SK-N-SH treated with all-trans-retinoic acid at 6 μM for 48 hours (cell line): ENCODE data around the gene KCNS1.

Experiments used
- ATAC-seq: fragments of 200-7000 bp; cut with Tn5 transposase; 3 replicates; pipeline ENCODE4 v1.9.1; 2020; ENCODE audit warnings: mild to moderate bottlenecking, moderate library complexity
- ARNTL ChIP-seq: fragments of 450-650 bp; formaldehyde crosslinking; IDR thresholded peaks from 2 replicates; pipeline ENCODE4 v1.5.0; 2020; ENCODE audit warnings: low read depth, mild to moderate bottlenecking, moderate library complexity, borderline replicate concordance
- BACH2 ChIP-seq: fragments of 250-450 bp; sonication (Bioruptor Pico); IDR thresholded peaks from 2 replicates; pipeline ENCODE4 v1.9.0; 2021; ENCODE audit warnings: mild to moderate bottlenecking, borderline replicate concordance
- CREB5 ChIP-seq: fragments of 250-450 bp; sonication (Bioruptor Pico); IDR thresholded peaks from 2 replicates; pipeline ENCODE4 v1.5.1; 2020; ENCODE audit warnings: low read depth, mild to moderate bottlenecking, moderate library complexity
- CSDC2 ChIP-seq: fragments of 250-450 bp; sonication (Bioruptor Pico); IDR thresholded peaks from 2 replicates; pipeline ENCODE4 v1.5.0; 2020; ENCODE audit warnings: mild to moderate bottlenecking, moderate library complexity
- CSRNP3 ChIP-seq: fragments of 250-450 bp; sonication (Bioruptor Pico); IDR thresholded peaks from 2 replicates; pipeline ENCODE4 v1.5.1; 2021; ENCODE audit warnings: mild to moderate bottlenecking, moderate library complexity
- ESRRG ChIP-seq: fragments of 250-450 bp; sonication (Bioruptor Pico); IDR thresholded peaks from 2 replicates; pipeline ENCODE4 v1.6.1; 2021; ENCODE audit warnings: mild to moderate bottlenecking
- GLIS3 ChIP-seq: fragments of 250-450 bp; sonication (Bioruptor Pico); IDR thresholded peaks from 2 replicates; pipeline ENCODE4 v1.5.0; 2020; ENCODE audit warnings: mild to moderate bottlenecking, moderate library complexity
- ISL1 ChIP-seq: fragments of 250-450 bp; sonication (Bioruptor Pico); IDR thresholded peaks from 2 replicates; pipeline ENCODE4 v2.1.2; 2022; ENCODE audit warnings: mild to moderate bottlenecking, moderate library complexity
- PPARA ChIP-seq: fragments of 250-450 bp; sonication (Bioruptor Pico); IDR thresholded peaks from 2 replicates; pipeline ENCODE4 v1.5.0; 2020; ENCODE audit warnings: mild to moderate bottlenecking, borderline replicate concordance
- RARB ChIP-seq: fragments of 250-450 bp; sonication (Bioruptor Pico); IDR thresholded peaks from 2 replicates; pipeline ENCODE4 v1.8.0; 2021; ENCODE audit warnings: mild to moderate bottlenecking, moderate library complexity
- SNAI2 ChIP-seq: fragments of 250-450 bp; sonication (Bioruptor Pico); IDR thresholded peaks from 2 replicates; pipeline ENCODE4 v1.5.0; 2020; ENCODE audit warnings: mild to moderate bottlenecking, moderate library complexity
- TCF4 ChIP-seq: fragments of 250-450 bp; sonication (Bioruptor Pico); IDR thresholded peaks from 2 replicates; pipeline ENCODE4 v1.8.0; 2021; ENCODE audit warnings: mild to moderate bottlenecking, moderate library complexity, borderline replicate concordance
- TOX ChIP-seq: fragments of 250-450 bp; sonication (Bioruptor Pico); IDR thresholded peaks from 2 replicates; pipeline ENCODE4 v1.8.0; 2021; ENCODE audit warnings: mild to moderate bottlenecking, moderate library complexity, borderline replicate concordance
- ZC3H10 ChIP-seq: fragments of 250-450 bp; sonication (Bioruptor Pico); IDR thresholded peaks from 2 replicates; pipeline ENCODE4 v1.5.1; 2021; ENCODE audit warnings: mild to moderate bottlenecking, moderate library complexity
- ZFP3 ChIP-seq: fragments of 250-450 bp; sonication (Bioruptor Pico); IDR thresholded peaks from 2 replicates; pipeline ENCODE4 v1.5.0; 2020; ENCODE audit warnings: mild to moderate bottlenecking, moderate library complexity
- ZNF70 ChIP-seq: fragments of 450-650 bp; formaldehyde crosslinking; IDR thresholded peaks from 2 replicates; pipeline ENCODE4 v1.5.0; 2020; ENCODE audit warnings: mild to moderate bottlenecking, moderate library complexity
- ZNF8 ChIP-seq: fragments of 450-650 bp; formaldehyde crosslinking; IDR thresholded peaks from 2 replicates; pipeline ENCODE4 v1.5.0; 2020; ENCODE audit warnings: mild to moderate bottlenecking, moderate library complexity
- TF ChIP-seq, protein P1 (sequence below): fragments of 250-450 bp; sonication (Bioruptor Pico); IDR thresholded peaks from 2 replicates; pipeline ENCODE4 v1.8.0; 2021; ENCODE audit warnings: low read depth, mild to moderate bottlenecking, moderate library complexity, borderline replicate concordance
- TF ChIP-seq, protein P2 (sequence below): fragments of 250-450 bp; sonication (Bioruptor Pico); IDR thresholded peaks from 2 replicates; pipeline ENCODE4 v1.5.0; 2020; ENCODE audit warnings: mild to moderate bottlenecking, moderate library complexity

The KCNS1 gene

GRCh38 chr20:45138561-45139300 is 37.8 kb upstream of the KCNS1 start:
- TF ChIP-seq ZNF8 (CRISPR knock-in tag), result no peak
- TF ChIP-seq GLIS3 (CRISPR knock-in tag), result no peak
- TF ChIP-seq BACH2 (CRISPR knock-in tag), result no peak
- TF ChIP-seq TCF4, result no peak
- no peak for TF ChIP-seq ESRRG (CRISPR knock-in tag)
- TF ChIP-seq ZNF70, result no peak
- TF ChIP-seq RARB (CRISPR knock-in tag), result no peak
- TF ChIP-seq ZFP3, result no peak
- TF ChIP-seq ISL1, result no peak
- no peak for TF ChIP-seq TOX (CRISPR knock-in tag)
- TF ChIP-seq PPARA (CRISPR knock-in tag), result no peak
- TF ChIP-seq, protein P1, sequence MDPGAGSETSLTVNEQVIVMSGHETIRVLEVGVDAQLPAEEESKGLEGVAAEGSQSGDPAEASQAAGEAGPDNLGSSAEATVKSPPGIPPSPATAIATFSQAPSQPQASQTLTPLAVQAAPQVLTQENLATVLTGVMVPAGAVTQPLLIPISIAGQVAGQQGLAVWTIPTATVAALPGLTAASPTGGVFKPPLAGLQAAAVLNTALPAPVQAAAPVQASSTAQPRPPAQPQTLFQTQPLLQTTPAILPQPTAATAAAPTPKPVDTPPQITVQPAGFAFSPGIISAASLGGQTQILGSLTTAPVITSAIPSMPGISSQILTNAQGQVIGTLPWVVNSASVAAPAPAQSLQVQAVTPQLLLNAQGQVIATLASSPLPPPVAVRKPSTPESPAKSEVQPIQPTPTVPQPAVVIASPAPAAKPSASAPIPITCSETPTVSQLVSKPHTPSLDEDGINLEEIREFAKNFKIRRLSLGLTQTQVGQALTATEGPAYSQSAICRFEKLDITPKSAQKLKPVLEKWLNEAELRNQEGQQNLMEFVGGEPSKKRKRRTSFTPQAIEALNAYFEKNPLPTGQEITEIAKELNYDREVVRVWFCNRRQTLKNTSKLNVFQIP (CRISPR knock-in tag), result no peak
- no peak for TF ChIP-seq CSRNP3 (CRISPR knock-in tag)
- no peak for TF ChIP-seq CREB5 (CRISPR knock-in tag)
- ATAC-seq, result peak; percentile 53; the same call in 1 of the 3 replicates

- no peak for TF ChIP-seq TCF4
- no peak for TF ChIP-seq ZC3H10
- no peak for TF ChIP-seq ARNTL (CRISPR knock-in tag)
- no peak for TF ChIP-seq ZNF70
- ATAC-seq, result no peak
Observed at GRCh38 chr20:45136911-45137310, 36.0 kb upstream of the KCNS1 start.

- ATAC-seq, result no peak
- TF ChIP-seq CREB5 (CRISPR knock-in tag), result no peak
- TF ChIP-seq, protein P2, sequence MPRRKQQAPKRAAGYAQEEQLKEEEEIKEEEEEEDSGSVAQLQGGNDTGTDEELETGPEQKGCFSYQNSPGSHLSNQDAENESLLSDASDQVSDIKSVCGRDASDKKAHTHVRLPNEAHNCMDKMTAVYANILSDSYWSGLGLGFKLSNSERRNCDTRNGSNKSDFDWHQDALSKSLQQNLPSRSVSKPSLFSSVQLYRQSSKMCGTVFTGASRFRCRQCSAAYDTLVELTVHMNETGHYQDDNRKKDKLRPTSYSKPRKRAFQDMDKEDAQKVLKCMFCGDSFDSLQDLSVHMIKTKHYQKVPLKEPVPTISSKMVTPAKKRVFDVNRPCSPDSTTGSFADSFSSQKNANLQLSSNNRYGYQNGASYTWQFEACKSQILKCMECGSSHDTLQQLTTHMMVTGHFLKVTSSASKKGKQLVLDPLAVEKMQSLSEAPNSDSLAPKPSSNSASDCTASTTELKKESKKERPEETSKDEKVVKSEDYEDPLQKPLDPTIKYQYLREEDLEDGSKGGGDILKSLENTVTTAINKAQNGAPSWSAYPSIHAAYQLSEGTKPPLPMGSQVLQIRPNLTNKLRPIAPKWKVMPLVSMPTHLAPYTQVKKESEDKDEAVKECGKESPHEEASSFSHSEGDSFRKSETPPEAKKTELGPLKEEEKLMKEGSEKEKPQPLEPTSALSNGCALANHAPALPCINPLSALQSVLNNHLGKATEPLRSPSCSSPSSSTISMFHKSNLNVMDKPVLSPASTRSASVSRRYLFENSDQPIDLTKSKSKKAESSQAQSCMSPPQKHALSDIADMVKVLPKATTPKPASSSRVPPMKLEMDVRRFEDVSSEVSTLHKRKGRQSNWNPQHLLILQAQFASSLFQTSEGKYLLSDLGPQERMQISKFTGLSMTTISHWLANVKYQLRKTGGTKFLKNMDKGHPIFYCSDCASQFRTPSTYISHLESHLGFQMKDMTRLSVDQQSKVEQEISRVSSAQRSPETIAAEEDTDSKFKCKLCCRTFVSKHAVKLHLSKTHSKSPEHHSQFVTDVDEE (CRISPR knock-in tag), result no peak
Observed at GRCh38 chr20:45128099-45128498, 27.2 kb upstream of the KCNS1 start.

DNA sequence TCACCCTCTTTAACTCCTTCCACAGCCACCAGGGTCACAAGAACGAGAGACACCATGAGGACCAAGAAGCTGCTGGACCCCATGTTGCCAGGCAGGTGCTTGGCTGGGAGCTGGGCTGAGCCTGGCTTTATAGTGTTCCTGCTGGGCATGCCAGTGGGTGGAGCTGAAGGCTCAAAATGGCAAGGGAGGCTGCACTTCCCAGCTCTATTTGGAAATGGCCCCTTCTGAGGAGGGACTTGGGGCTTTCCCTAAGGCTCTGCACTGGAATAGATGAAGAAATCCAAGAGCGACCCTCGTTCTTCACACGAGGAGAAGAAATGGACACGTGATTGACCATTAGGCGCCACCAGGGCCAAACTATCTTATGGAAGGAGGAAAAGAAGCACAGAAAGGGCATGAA is 23.4 kb upstream of the KCNS1 start, which contains the start of gene WFDC12:
TSS of gene WFDC12 (minus strand) at position 101 of the 400 bp plus-strand sequence. CDS start at position 83, 18 bp downstream.
- TF ChIP-seq ISL1 (no peak), ZC3H10 (no peak), ARNTL (CRISPR knock-in tag) (no peak), ZFP3 (no peak), ZNF70 (no peak), TOX (CRISPR knock-in tag) (no peak), PPARA (CRISPR knock-in tag) (no peak), CSDC2 (CRISPR knock-in tag) (no peak), ESRRG (CRISPR knock-in tag) (no peak), GLIS3 (CRISPR knock-in tag) (no peak), SNAI2 (CRISPR knock-in tag) (no peak), ZNF8 (CRISPR knock-in tag) (no peak)
- TF ChIP-seq, protein P1 (CRISPR knock-in tag), result no peak
- TF ChIP-seq, protein P2 (CRISPR knock-in tag), result no peak
- ATAC-seq, result no peak
